Keratinocyte (primary cell): Measurements from ENCODE around the gene CNDP2. TPM values are rescaled to one million over a fixed set of nuclear protein-coding genes. Genes with fewer than 3 reads are reported as not detected.

ENCODE experiments used
- DNase-seq: peaks from one replicate; pipeline ENCODE4 v3.0.0-alpha.2; 2011; ENCODE audit warnings: low read depth, missing footprints, low spot score
- FAIRE-seq: peaks from 2 replicates; lab custom pipeline; 2011; peaks lifted over from hg19 to GRCh38; lab: Jason Lieb, UNC
- H2AFZ ChIP-seq: 2 replicates; pipeline ENCODE4 v1.6.0; 2012; ENCODE audit warnings: low read length, control low read depth, inconsistent platforms; ENCODE audit not compliant: control insufficient read depth
- H3K27ac ChIP-seq: 2 replicates; pipeline ENCODE4 v1.5.1; 2011; ENCODE audit warnings: low read length; ENCODE audit not compliant: control insufficient read depth, insufficient read depth
- H3K27me3 ChIP-seq: 3 replicates; pipeline ENCODE4 v1.6.0; 2011; ENCODE audit warnings: low read length; ENCODE audit not compliant: control insufficient read depth, insufficient read depth; ENCODE audit errors: extremely low read depth
- H3K36me3 ChIP-seq, 2 experiments: 2 replicates in 1 of 2; 3 replicates in 1 of 2; pipeline ENCODE4 v1.5.1; 2011; ENCODE audit warnings: low read length in 2 of 2, mild to moderate bottlenecking in 1 of 2; ENCODE audit not compliant: control insufficient read depth in 2 of 2, insufficient read depth in 2 of 2; ENCODE audit errors: extremely low read depth in 1 of 2
- H3K4me1 ChIP-seq: 3 replicates; pipeline ENCODE4 v1.5.1; 2011; ENCODE audit warnings: low read length; ENCODE audit not compliant: control insufficient read depth, insufficient read depth; ENCODE audit errors: extremely low read depth
- H3K4me2 ChIP-seq: 3 replicates; pipeline ENCODE4 v1.6.0; 2011; ENCODE audit warnings: low read depth, low read length; ENCODE audit not compliant: control insufficient read depth, insufficient read depth; ENCODE audit errors: extremely low read depth
- H3K4me3 ChIP-seq, 3 experiments: fragments of 200-600 bp in 1 of 3; sonication (generic) in 1 of 3; 2 replicates in 2 of 3; 3 replicates in 1 of 3; pipeline ENCODE4 v1.5.1; 2011 to 2016; ENCODE audit warnings: low read length in 3 of 3, mild to moderate bottlenecking in 3 of 3, control low read depth in 2 of 3, inconsistent platforms in 1 of 3, low read depth in 1 of 3, mixed read lengths in 1 of 3, mixed run types in 1 of 3, moderate library complexity in 1 of 3; ENCODE audit not compliant: control insufficient read depth in 2 of 3, insufficient read depth in 2 of 3; ENCODE audit errors: extremely low read depth in 1 of 3
- H3K79me2 ChIP-seq: 2 replicates; pipeline ENCODE4 v1.6.0; 2012; ENCODE audit warnings: low read length; ENCODE audit not compliant: control insufficient read depth, insufficient read depth
- H3K9ac ChIP-seq: 3 replicates; pipeline ENCODE4 v1.6.0; 2011; ENCODE audit warnings: low read length; ENCODE audit not compliant: control insufficient read depth, insufficient read depth; ENCODE audit errors: extremely low read depth
- H3K9me1 ChIP-seq: 3 replicates; pipeline ENCODE4 v1.6.0; 2011; ENCODE audit warnings: low read length; ENCODE audit not compliant: control insufficient read depth, insufficient read depth; ENCODE audit errors: extremely low read depth
- H3K9me3 ChIP-seq: 2 replicates; pipeline ENCODE4 v1.5.1; 2012; ENCODE audit warnings: low read depth, low read length; ENCODE audit not compliant: control insufficient read depth
- H4K20me1 ChIP-seq: 3 replicates; pipeline ENCODE4 v1.6.0; 2011; ENCODE audit warnings: low read length; ENCODE audit not compliant: control insufficient read depth, insufficient read depth; ENCODE audit errors: extremely low read depth
- CTCF ChIP-seq, 3 experiments: IDR thresholded peaks in 1 of 3; conservative IDR thresholded peaks in 1 of 3; optimal IDR thresholded peaks in 1 of 3; 2 replicates in 2 of 3; 3 replicates in 1 of 3; pipeline versions ENCODE3 to v1.5.1; 2011; ENCODE audit warnings: low read length in 3 of 3, mild to moderate bottlenecking in 3 of 3, moderate library complexity in 2 of 3, control low read depth in 1 of 3, inconsistent platforms in 1 of 3; ENCODE audit not compliant: insufficient read depth in 2 of 3; ENCODE audit errors: extremely low read depth in 1 of 3
- EZH2 ChIP-seq: IDR thresholded peaks from one replicate; pipeline ENCODE4 v1.6.1; 2012; ENCODE audit warnings: inconsistent platforms, mild to moderate bottlenecking, low read length, moderate library complexity
- dilution Hi-C: fragments of 300-500 bp; cut with MboI; formaldehyde crosslinking; loops from one replicate; pipeline ENCODE4 v1.7.0; 2020; ENCODE audit warnings: low sequenced_read_pairs; ENCODE audit not compliant: extremely low pct_ligation_motif_present
- polyA plus RNA-seq, 5 experiments: library from polyadenylated mRNA; depleted of rRNA in 3 of 5; stranded (reverse) in 3 of 5; stranded (forward) in 1 of 5; unstranded in 1 of 5; fragments of >200 nt; gene quantifications; 1 replicate in 1 of 5; 2 replicates in 3 of 5; 3 replicates in 1 of 5; pipeline versions ENCODE4 v1.2.1 to v1.2.3, GENCODE V29; 2011 to 2012; ENCODE audit warnings: missing spikeins in 2 of 5, low read depth in 1 of 5, low replicate concordance in 1 of 5

The CNDP2 gene
- polyA plus RNA-seq, 1 donor (not counting 4 experiments of a cell fraction or from before 2014, with no cell fraction given): 126 TPM

DNA sequence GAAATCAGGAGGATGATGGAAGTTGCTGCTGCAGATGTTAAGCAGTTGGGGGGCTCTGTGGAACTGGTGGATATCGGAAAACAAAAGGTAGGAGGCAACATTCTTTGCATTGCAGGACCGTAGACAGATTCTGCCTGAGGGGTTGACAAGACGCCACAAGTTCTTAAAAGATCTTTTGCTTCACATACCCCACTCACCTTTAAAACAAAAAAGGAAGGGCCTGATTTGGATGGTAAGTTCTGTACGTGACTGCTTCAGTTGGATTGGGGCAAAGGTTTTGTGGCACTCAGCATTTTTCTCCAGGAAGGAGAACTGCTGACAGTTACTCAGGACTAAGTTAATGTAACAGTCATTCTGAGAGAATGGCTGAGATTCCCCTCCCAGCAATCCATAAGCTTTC is 5.2 kb downstream of the CNDP2 start:
- H3K4me3 ChIP-seq: peak overlapping the region in 1 of 3 experiments; percentile 6
- peak overlapping the region; percentile 10 for H3K4me2 ChIP-seq
- peak; percentile 33 for DNase-seq

DNA sequence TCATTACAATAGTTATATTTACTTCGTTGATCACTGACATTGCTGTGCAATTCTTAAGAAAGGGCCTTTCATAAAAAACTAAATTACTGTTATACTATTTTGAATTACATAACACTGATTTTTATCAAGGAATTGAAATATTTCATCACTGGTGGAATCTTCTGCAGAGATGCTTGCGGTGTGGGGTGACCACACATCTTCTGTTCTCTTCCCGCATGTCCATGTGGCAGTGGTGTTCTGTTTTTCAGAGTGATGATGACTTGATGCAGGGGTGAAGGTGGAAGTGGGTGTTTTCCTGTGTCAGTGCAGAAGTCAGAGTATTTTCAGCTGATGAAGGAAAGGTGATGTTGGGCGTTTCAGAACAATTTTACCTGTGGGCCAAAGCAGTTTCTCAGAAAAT is 7.0 kb downstream of the CNDP2 start:
- no peak for DNase-seq

More for the DNA sequence above, 5.2 kb downstream of the CNDP2 start:
- peak; percentile 91 for FAIRE-seq
- no peaks in the 10 kb centered on the region for H3K9me3 ChIP-seq
- dilution Hi-C loops: no loop called here
- no peaks in the 10 kb centered on the region for H3K9me1 ChIP-seq
- H4K20me1 ChIP-seq: no peaks in the 10 kb centered on the region
- peaks cover 15 to 18% of the 10 kb centered on the region in 2 experiments for H3K36me3 ChIP-seq
- H3K79me2 ChIP-seq: peaks cover 59% of the 10 kb centered on the region
- TF ChIP-seq EZH2 (no peak), CTCF (optimal IDR thresholded peaks at IDR 0.05 in 1 of 3, IDR thresholded peaks at IDR 0.05 in 1 of 3, conservative IDR thresholded peaks at IDR 0.05 in 1 of 3; ENCODE audit: extremely low read depth in 1 of 3, insufficient read depth in 2 of 3, low read length in 3 of 3) (no peak)
- H3K4me1 ChIP-seq: peaks cover 31% of the 10 kb centered on the region
- no peak overlapping the region for H2AFZ ChIP-seq
- H3K27ac ChIP-seq: peak overlapping the region; percentile 10
- peak overlapping the region; percentile 2 for H3K9ac ChIP-seq
- no peaks in the 10 kb centered on the region for H3K27me3 ChIP-seq

More for the DNA sequence above, 7.0 kb downstream of the CNDP2 start:
- Histone ChIP-seq H3K79me2 (peaks cover 45% of the 10 kb centered on the region), H3K4me1 (peaks cover 25% of the 10 kb centered on the region), H3K4me3 (no peak overlapping the region), H3K4me2 (no peak overlapping the region), H3K9me1 (no peaks in the 10 kb centered on the region), H3K9me3 (no peaks in the 10 kb centered on the region), H3K27me3 (no peaks in the 10 kb centered on the region), H3K9ac (no peak overlapping the region), H4K20me1 (no peaks in the 10 kb centered on the region), H3K36me3 (peaks cover 24 to 28% of the 10 kb centered on the region in 2 experiments), H2AFZ (no peak overlapping the region), H3K27ac (no peak overlapping the region)
- FAIRE-seq: no peak
- dilution Hi-C loops: no loop called here
- TF ChIP-seq CTCF (optimal IDR thresholded peaks at IDR 0.05 in 1 of 3, IDR thresholded peaks at IDR 0.05 in 1 of 3, conservative IDR thresholded peaks at IDR 0.05 in 1 of 3; ENCODE audit: extremely low read depth in 1 of 3, insufficient read depth in 2 of 3, low read length in 3 of 3) (no peak), EZH2 (no peak)
